Transverse colon (tissue), 4 donors: ENCODE results near the gene NAE1.

ENCODE experiments used
- CTCF ChIP-seq, 5 experiments: fragments of 200-600 bp in 3 of 5; fragments of 450-650 bp in 2 of 5; sonication (generic) in 3 of 5; IDR thresholded peaks; 1 replicate in 2 of 5; 2 replicates in 3 of 5; pipeline ENCODE4 v1.5.1; 2016 to 2017; ENCODE audit warnings: antibody characterized with exemption in 5 of 5, inconsistent platforms in 3 of 5, mild to moderate bottlenecking in 2 of 5, moderate library complexity in 1 of 5
- EP300 ChIP-seq: sonication (generic); formaldehyde crosslinking; IDR thresholded peaks from one replicate; pipeline ENCODE4 v1.6.1; 2017; ENCODE audit warnings: antibody characterized with exemption, low read depth
- POLR2A ChIP-seq: fragments of 450-650 bp; IDR thresholded peaks from one replicate; pipeline ENCODE4 v1.6.1; 2016; ENCODE audit warnings: antibody characterized with exemption, mild to moderate bottlenecking, moderate library complexity
- POLR2AphosphoS5 ChIP-seq, 3 donors: sonication (generic); formaldehyde crosslinking; IDR thresholded peaks; one replicate each; pipeline ENCODE4 v1.6.1; 2016; ENCODE audit warnings: antibody characterized with exemption in 3 of 3

- no peak for TF ChIP-seq POLR2A
- TF ChIP-seq EP300 = no peak
- TF ChIP-seq POLR2AphosphoS5 (IDR thresholded peaks at IDR 0.05) = no peak
- TF ChIP-seq CTCF (IDR thresholded peaks at IDR 0.05) = no peak
These were observed 12.0 kb upstream of the NAE1 start for GRCh38 chr16:66842765-66843164.
